Measurements from ENCODE around the gene ATP12A. TPM values are rescaled to one million over a fixed set of nuclear protein-coding genes. Genes with fewer than 3 reads are reported as not detected.

The ATP12A gene
- total RNA-seq, 4 donors from 2014 or later: not detected

DNA sequence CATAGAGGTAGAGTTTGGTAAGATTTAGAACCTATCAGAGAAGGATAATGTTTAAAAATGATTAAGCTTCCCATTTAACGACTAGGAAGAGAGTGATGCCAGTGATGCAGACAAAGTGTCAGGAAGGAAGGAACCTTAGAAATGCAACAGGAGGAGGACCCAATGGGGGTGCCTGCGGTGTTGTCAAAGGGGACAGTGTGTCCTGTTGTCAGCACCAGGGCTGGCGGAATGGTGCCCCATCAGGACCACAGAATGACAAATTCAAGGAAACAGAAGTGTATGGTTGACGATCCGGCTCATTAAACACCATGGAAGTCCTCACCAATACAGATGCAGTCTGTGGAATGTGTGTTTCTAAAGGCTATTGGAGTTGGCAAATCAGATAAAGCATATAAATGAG is 19.3 kb downstream of the ATP12A start:
- no peak overlapping the region for H3K27ac ChIP-seq
- in situ Hi-C loops (cut with MboI; ENCODE audit: low sequenced_read_pairs in 4 of 4) (loop anchor here in 2 of 4 donors (25.0 kb wide), 1 partner anchor 288 kb away; no protein-coding TSS in a partner anchor), intact Hi-C loops (cut with DNase I; ENCODE audit: low total_unique reads) (no loop called here)
- no peaks in the 10 kb centered on the region for H3K4me1 ChIP-seq
- TF ChIP-seq, protein P1, sequence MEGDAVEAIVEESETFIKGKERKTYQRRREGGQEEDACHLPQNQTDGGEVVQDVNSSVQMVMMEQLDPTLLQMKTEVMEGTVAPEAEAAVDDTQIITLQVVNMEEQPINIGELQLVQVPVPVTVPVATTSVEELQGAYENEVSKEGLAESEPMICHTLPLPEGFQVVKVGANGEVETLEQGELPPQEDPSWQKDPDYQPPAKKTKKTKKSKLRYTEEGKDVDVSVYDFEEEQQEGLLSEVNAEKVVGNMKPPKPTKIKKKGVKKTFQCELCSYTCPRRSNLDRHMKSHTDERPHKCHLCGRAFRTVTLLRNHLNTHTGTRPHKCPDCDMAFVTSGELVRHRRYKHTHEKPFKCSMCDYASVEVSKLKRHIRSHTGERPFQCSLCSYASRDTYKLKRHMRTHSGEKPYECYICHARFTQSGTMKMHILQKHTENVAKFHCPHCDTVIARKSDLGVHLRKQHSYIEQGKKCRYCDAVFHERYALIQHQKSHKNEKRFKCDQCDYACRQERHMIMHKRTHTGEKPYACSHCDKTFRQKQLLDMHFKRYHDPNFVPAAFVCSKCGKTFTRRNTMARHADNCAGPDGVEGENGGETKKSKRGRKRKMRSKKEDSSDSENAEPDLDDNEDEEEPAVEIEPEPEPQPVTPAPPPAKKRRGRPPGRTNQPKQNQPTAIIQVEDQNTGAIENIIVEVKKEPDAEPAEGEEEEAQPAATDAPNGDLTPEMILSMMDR (IDR thresholded peaks at IDR 0.05 in 4 of 5, conservative IDR thresholded peaks at IDR 0.05 in 1 of 5): no peak
- TF ChIP-seq POLR2A (IDR thresholded peaks at IDR 0.05): no peak
- no peak overlapping the region for H3K4me3 ChIP-seq
- no peaks in the 10 kb centered on the region for H3K9me3 ChIP-seq
- no peaks in the 10 kb centered on the region for H3K36me3 ChIP-seq
- H3K27me3 ChIP-seq: no peaks in the 10 kb centered on the region
- no peak for ATAC-seq
- DNase-seq: no peak

DNA sequence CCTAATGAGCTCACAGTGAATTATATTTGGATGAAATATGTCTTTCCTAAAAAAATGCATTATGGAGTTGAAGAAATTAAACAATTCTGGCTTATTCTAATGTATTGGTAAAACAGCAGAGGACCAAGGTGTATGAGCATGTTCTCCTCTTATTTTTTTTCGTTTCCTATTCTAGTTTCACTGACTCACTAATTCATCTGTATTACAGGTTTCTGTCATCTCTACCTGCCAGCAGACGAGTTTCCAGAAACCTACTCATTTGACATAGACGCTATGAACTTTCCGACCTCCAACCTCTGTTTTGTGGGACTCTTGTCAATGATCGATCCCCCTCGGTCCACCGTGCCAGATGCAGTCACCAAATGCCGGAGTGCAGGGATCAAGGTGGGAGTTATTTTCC is 20.3 kb downstream of the ATP12A start:
- intact Hi-C loops (cut with DNase I; ENCODE audit: low total_unique reads): no loop called here

DNA sequence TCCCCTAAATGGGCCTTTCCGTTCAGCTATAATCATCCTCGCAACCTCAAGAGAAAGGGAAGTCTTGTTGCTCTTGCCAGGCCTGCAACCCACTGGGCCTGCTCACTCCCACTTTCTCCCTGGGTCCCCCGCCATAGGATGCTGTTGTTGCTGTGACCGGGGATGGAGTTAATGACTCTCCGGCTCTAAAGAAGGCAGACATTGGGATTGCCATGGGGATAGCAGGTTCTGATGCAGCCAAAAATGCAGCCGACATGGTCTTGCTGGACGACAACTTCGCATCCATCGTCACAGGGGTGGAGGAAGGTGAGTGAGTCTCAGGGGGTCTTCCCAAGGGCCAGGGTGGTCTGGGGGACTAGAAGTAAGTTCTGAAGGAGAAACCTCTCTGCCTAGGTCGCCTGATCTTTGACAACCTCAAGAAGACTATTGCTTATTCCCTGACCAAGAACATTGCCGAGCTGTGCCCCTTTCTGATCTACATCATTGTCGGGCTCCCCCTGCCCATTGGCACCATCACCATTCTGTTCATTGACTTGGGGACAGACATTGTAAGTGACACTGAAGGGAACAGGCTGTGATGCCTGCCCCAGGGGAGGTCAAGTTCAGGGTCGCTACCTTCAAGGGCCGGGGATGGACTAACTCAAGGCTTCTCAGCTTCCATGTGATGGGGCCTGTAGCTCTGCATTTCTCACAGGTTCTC is 26.8 kb downstream of the ATP12A start:
- H3K36me3 ChIP-seq: no peaks in the 10 kb centered on the region
- H3K27me3 ChIP-seq: no peaks in the 10 kb centered on the region
- no peak for DNase-seq
- ATAC-seq: no peak
- intact Hi-C loops (cut with DNase I; ENCODE audit: low total_unique reads) (no loop called here), in situ Hi-C loops (cut with MboI; ENCODE audit: low sequenced_read_pairs in 4 of 4) (no loop called here)
- no peaks in the 10 kb centered on the region for H3K4me1 ChIP-seq
- H3K4me3 ChIP-seq: no peak overlapping the region
- no peak for TF ChIP-seq POLR2A (IDR thresholded peaks at IDR 0.05)
- TF ChIP-seq, protein P1 (IDR thresholded peaks at IDR 0.05 in 4 of 5, conservative IDR thresholded peaks at IDR 0.05 in 1 of 5): no peak
- no peak overlapping the region for H3K27ac ChIP-seq
- no peaks in the 10 kb centered on the region for H3K9me3 ChIP-seq

More for the DNA sequence above, 20.3 kb downstream of the ATP12A start:
- no peak for TF ChIP-seq POLR2A (IDR thresholded peaks at IDR 0.05)
- TF ChIP-seq, protein P1 (IDR thresholded peaks at IDR 0.05 in 4 of 5, conservative IDR thresholded peaks at IDR 0.05 in 1 of 5): no peak
- Histone ChIP-seq H3K4me3 (no peak overlapping the region), H3K9me3 (no peaks in the 10 kb centered on the region), H3K27me3 (no peaks in the 10 kb centered on the region), H3K36me3 (no peaks in the 10 kb centered on the region), H3K4me1 (no peaks in the 10 kb centered on the region), H3K27ac (no peak overlapping the region)
- in situ Hi-C loops (cut with MboI; ENCODE audit: low sequenced_read_pairs in 4 of 4): no loop called here
- no peak for ATAC-seq
- DNase-seq: no peak

DNA sequence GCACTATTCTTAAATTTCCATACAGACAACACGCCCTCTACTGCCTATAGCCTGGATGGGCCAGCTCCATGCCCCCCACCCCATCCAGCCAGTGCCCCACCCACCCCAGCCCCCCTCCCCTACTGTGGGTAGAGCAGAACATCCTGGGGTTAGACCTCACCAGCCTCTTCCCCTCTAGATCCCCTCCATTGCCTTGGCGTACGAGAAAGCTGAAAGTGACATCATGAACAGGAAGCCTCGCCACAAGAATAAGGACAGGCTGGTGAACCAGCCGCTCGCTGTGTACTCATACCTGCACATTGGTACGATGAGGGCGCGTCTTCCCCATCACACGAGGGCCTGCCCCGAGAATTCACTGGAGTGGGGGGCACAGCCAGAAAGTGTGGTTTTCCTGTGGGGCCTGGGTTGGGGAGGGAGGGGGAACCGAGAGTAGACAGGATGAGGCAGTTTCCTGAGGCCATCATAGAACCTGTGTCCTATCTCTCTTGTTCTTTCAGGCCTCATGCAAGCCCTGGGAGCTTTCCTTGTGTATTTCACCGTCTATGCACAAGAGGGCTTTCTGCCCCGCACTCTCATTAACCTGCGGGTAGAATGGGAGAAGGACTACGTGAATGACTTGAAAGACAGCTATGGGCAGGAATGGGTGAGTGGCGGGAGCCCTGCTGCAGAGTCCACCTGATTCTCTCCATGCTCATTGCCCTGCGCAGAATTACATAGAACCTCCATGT is 29.1 kb downstream of the ATP12A start:
- Histone ChIP-seq H3K9me3 (no peaks in the 10 kb centered on the region), H3K4me3 (no peak overlapping the region), H3K36me3 (no peaks in the 10 kb centered on the region), H3K27me3 (no peaks in the 10 kb centered on the region), H3K27ac (no peak overlapping the region), H3K4me1 (peaks cover 7 to 13% of the 10 kb centered on the region in 2 donors)
- in situ Hi-C loops (cut with MboI; ENCODE audit: low sequenced_read_pairs in 4 of 4): no loop called here
- intact Hi-C loops (cut with DNase I; ENCODE audit: low total_unique reads): no loop called here
- no peak for ATAC-seq
- DNase-seq: no peak
- TF ChIP-seq POLR2A (IDR thresholded peaks at IDR 0.05): no peak
- TF ChIP-seq, protein P1 (IDR thresholded peaks at IDR 0.05 in 4 of 5, conservative IDR thresholded peaks at IDR 0.05 in 1 of 5): no peak

Data from gastrocnemius medialis (tissue), 4 donors.